ENCODE data around the gene TRAPPC4. TPM values are rescaled to one million over a fixed set of nuclear protein-coding genes. Genes with fewer than 3 reads are reported as not detected.

TRAPPC4 gene
- total and polyA plus RNA-seq, 2 of the 8 experiments (the other 6 are each of a cell fraction or from before 2014, with no cell fraction given), result 94.3 to 223 TPM

DNA sequence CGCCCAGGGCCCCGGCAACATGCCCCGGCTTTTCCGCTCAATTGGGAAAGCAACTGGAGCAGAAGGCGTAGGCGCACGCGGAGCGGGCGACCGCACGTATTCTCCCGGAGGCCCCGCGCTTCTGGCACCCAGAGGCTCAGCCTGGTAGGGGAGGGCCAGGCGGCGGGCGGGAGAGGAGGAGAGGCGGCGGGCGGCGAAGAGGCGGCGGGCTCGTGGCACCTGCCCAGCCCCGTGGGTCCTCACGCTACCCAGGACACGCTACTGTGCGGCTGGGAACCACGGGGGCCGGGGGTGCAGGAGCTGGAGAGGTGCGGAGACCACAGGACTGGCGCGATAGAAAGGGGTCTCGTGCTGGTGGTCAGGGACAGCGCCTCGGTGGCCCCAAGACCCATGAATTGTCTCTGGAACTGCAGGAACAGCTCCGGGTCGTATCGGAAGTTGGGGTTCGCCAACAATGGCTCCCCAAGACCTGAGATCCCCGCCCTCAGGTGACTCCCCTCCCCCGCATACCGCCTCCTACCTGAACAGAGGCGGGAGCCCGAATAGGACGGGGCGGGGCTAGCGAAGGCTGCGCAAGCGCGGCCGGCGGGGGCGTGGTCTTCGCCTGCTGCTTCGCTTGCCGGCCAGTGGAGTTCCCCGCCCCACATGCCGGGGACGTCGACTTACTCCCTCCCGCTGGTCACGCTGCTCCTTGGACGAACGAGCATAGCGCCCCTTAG lies 11.9 kb downstream of the TRAPPC4 start, which contains the start of gene SLC37A4 (continued):
- TF ChIP-seq CHD7 (IDR thresholded peaks at IDR 0.05; ENCODE audit: insufficient replicate concordance, low read length), result no peak
- TF ChIP-seq SP1 (IDR thresholded peaks at IDR 0.05; ENCODE audit: low read depth, low read length), result peak; percentile 68; the same call in 1 of the 2 replicates
- TF ChIP-seq GABPA (IDR thresholded peaks at IDR 0.05; ENCODE audit: borderline replicate concordance, insufficient read depth, low read length), result no peak
- peak; percentile 82; the same call in 1 of the 2 replicates for TF ChIP-seq EGR1 (IDR thresholded peaks at IDR 0.05; ENCODE audit: borderline replicate concordance, low read depth, low read length)
- peak; percentile 78 for TF ChIP-seq CREB1 (IDR thresholded peaks at IDR 0.05)
- TF ChIP-seq SIRT6 (IDR thresholded peaks at IDR 0.05; ENCODE audit: low read length), result no peak
- TF ChIP-seq POLR2AphosphoS5 (IDR thresholded peaks at IDR 0.05; ENCODE audit: low read depth, low read length), result peak; percentile 29
- TF ChIP-seq RAD21 (IDR thresholded peaks at IDR 0.05 in 1 of 2, conservative IDR thresholded peaks at IDR 0.05 in 1 of 2; ENCODE audit: low read depth in 2 of 2, low read length in 2 of 2), result peak; percentile 54 to 59
- TF ChIP-seq TAF1 (IDR thresholded peaks at IDR 0.05; ENCODE audit: low read depth, low read length), result peak; percentile 59
- TF ChIP-seq MAFK (IDR thresholded peaks at IDR 0.05; ENCODE audit: low read depth, low read length), result no peak
